ENCODE measurements around the gene ASCC3.

ASCC3 gene

GRCh38 chr6:100691972-100692371 is 189.2 kb downstream of the ASCC3 start:
- H3K4me3 Mint-ChIP-seq = no peak overlapping the region
- DNase-seq = no peak
- H3K9me3 Mint-ChIP-seq = no peaks in the 10 kb centered on the region
- H3K4me1 Mint-ChIP-seq = no peaks in the 10 kb centered on the region
- no peak for TF ChIP-seq CTCF (IDR thresholded peaks at IDR 0.05)
- H3K27me3 Mint-ChIP-seq (ENCODE audit: low read depth, poor library complexity) = no peaks in the 10 kb centered on the region
- H3K27ac Mint-ChIP-seq = no peak overlapping the region
- peaks cover 1% of the 10 kb centered on the region for H3K36me3 Mint-ChIP-seq (ENCODE audit: low read depth)

DNA sequence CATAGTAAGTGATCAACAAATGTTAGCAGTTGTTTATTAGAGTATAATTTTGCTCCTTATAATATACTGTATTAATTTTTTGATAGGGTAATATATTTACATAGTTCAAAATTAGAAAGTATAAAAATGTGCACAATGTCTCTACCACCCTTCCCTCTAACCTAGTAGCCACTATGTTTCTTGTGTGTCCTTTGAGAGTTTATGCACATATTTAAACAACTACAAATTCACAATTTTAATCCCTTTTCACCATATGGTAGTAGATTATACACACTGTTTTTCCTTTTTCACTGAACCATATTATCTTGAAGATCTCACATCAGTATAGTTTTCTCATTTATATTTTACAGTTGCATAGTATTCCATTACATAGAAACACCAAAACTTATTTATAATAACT is 194.9 kb downstream of the ASCC3 start:
- Mint-ChIP-seq H3K27ac (no peak overlapping the region), H3K4me3 (no peak overlapping the region), H3K27me3 (ENCODE audit: low read depth, poor library complexity) (no peaks in the 10 kb centered on the region)

GRCh38 chr6:100685747-100686146 is 195.4 kb downstream of the ASCC3 start:
- Mint-ChIP-seq H3K27ac (no peak overlapping the region), H3K27me3 (ENCODE audit: low read depth, poor library complexity) (no peaks in the 10 kb centered on the region), H3K4me1 (no peaks in the 10 kb centered on the region), H3K9me3 (no peaks in the 10 kb centered on the region), H3K4me3 (no peak overlapping the region), H3K36me3 (ENCODE audit: low read depth) (peaks cover 14% of the 10 kb centered on the region)
- no peak for DNase-seq
- no peak for TF ChIP-seq CTCF (IDR thresholded peaks at IDR 0.05)

More for the DNA sequence above, 194.9 kb downstream of the ASCC3 start:
- TF ChIP-seq CTCF (IDR thresholded peaks at IDR 0.05) = no peak
- H3K36me3 Mint-ChIP-seq (ENCODE audit: low read depth) = peaks cover 14% of the 10 kb centered on the region
- H3K4me1 Mint-ChIP-seq = no peaks in the 10 kb centered on the region
- H3K9me3 Mint-ChIP-seq = no peaks in the 10 kb centered on the region
- no peak for DNase-seq

- peaks cover 2% of the 10 kb centered on the region for H3K36me3 Mint-ChIP-seq (ENCODE audit: low read depth)
- peak overlapping the region; percentile 31 for H3K27ac Mint-ChIP-seq
Observed at GRCh38 chr6:100680163-100680562, 201.0 kb downstream of the ASCC3 start.

DNA sequence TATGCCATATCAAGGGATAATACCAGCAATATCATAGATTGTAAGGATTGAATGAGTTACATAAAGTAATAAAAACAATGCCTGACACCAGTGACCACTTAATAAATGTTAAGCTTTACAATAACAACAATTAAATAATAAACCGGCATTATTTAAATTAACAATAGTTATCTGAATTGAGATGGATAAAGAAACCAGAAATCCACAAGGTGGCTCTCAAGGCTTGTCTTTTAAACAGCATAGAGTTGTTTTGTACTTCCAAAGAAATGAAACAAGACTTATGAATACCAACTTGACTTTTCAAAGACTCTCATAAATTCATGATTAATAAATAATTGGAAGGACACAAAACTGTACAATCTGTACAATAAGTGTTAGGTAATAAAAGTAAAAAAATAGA is 203.1 kb downstream of the ASCC3 start:
- peak; percentile 10 for TF ChIP-seq CTCF (IDR thresholded peaks at IDR 0.05)
- no peaks in the 10 kb centered on the region for H3K27me3 Mint-ChIP-seq (ENCODE audit: low read depth, poor library complexity)
- no peaks in the 10 kb centered on the region for H3K4me1 Mint-ChIP-seq
- H3K4me3 Mint-ChIP-seq = no peak overlapping the region
- DNase-seq = no peak
- H3K36me3 Mint-ChIP-seq (ENCODE audit: low read depth) = no peaks in the 10 kb centered on the region
- no peaks in the 10 kb centered on the region for H3K9me3 Mint-ChIP-seq
- no peak overlapping the region for H3K27ac Mint-ChIP-seq

More at GRCh38 chr6:100680163-100680562, 201.0 kb downstream of the ASCC3 start:
- no peak for DNase-seq
- Mint-ChIP-seq H3K4me3 (no peak overlapping the region), H3K27me3 (ENCODE audit: low read depth, poor library complexity) (no peaks in the 10 kb centered on the region), H3K9me3 (no peaks in the 10 kb centered on the region), H3K4me1 (no peaks in the 10 kb centered on the region)
- no peak for TF ChIP-seq CTCF (IDR thresholded peaks at IDR 0.05)

DNA sequence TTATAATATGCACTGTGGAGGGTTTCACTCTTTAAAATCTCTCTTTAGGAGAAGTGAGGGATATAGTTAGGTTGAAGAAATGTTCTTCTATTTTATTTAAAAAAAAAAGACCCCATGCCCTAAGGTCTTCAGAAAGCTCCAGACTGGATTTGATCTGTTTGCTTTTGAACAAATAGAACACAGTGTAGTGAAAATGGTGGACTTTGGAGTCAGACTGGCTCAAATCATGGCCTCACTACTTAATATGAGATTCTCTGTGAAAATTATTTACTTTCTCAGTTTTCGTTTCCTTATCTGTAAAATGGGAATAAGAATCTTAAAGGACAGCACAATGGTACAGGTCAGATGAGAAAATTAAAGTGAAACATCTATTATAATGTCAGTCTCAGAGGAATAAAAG is 203.9 kb downstream of the ASCC3 start:
- Mint-ChIP-seq H3K36me3 (ENCODE audit: low read depth) (no peaks in the 10 kb centered on the region), H3K27ac (peak overlapping the region; percentile 45), H3K27me3 (ENCODE audit: low read depth, poor library complexity) (no peaks in the 10 kb centered on the region), H3K4me3 (no peak overlapping the region), H3K9me3 (no peaks in the 10 kb centered on the region), H3K4me1 (no peaks in the 10 kb centered on the region)
- no peak for DNase-seq
- no peak for TF ChIP-seq CTCF (IDR thresholded peaks at IDR 0.05)
